ENCODE data around the gene LRFN5. TPM values are rescaled to one million over a fixed set of nuclear protein-coding genes. Genes with fewer than 3 reads are reported as not detected.

The LRFN5 gene
- total and polyA plus RNA-seq, 2 experiments from 2014 or later: 1.9 to 6.8 TPM

DNA sequence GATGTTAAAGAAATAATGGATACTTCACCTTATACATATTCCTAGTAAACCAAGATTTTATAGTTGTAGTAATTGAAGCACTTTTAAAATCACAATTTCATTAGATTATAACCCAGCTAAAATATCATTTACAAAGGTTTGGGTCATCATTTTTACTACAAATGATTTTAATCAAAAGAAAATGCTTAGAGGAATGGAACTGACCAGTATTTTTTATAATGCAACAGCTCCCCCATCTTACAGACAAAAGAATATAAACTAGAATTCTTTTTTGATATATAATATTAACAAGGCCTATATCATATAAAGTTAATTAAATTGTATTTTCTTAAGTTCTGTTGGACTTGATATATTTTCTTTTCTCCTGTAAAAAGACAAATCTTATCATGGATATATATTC is 20.4 kb upstream of the LRFN5 start (continued):
- TF ChIP-seq, protein P1, sequence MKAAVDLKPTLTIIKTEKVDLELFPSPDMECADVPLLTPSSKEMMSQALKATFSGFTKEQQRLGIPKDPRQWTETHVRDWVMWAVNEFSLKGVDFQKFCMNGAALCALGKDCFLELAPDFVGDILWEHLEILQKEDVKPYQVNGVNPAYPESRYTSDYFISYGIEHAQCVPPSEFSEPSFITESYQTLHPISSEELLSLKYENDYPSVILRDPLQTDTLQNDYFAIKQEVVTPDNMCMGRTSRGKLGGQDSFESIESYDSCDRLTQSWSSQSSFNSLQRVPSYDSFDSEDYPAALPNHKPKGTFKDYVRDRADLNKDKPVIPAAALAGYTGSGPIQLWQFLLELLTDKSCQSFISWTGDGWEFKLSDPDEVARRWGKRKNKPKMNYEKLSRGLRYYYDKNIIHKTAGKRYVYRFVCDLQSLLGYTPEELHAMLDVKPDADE (IDR thresholded peaks at IDR 0.05): no peak

DNA sequence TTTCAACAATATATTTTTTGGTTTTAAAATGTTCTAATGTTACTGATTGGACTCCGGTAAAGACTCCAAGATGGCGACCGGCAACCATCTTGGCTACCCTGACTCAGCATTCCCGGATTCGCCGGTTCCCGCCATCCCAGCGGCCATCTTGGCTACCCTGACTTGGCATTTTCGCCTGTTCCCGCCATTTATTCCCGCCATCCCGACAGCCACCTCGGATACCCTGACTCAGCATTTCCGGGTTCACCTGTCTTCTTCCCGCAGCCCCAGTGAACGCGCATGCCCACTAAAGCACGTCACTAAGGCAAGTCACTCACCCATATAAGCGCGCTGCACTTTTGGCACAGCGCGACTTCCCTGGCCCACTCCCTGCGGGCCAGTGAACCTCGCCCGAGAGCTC is 9.0 kb upstream of the LRFN5 start:
- Histone ChIP-seq H3K79me2 (replicated peaks; ENCODE audit: insufficient read depth) (peaks cover 10% of the 10 kb centered on the region), H3K4me1 (ENCODE audit: insufficient read depth) (peaks cover 27% of the 10 kb centered on the region), H3F3A (replicated peaks; ENCODE audit: low read depth) (no peaks in the 10 kb centered on the region; the same call in 1 of the 2 replicates), H2AFZ (no peak overlapping the region), H3K27ac (ENCODE audit: low read depth) (0 out of 2 replicates have a peak overlapping the region, but pooled peaks have one; percentile 68), H3K9me2 (ENCODE audit: insufficient read depth) (no peaks in the 10 kb centered on the region), H3K4me2 (no peak overlapping the region), H4K20me1 (replicated peaks; ENCODE audit: insufficient read depth) (no peaks in the 10 kb centered on the region), H3K36me3 (ENCODE audit: insufficient read depth) (no peaks in the 10 kb centered on the region), H3K4me3 (no peak overlapping the region), H3K27me3 (ENCODE audit: insufficient read depth) (peaks cover under 1% of the 10 kb centered on the region; the same call in 1 of the 2 replicates)
- ATAC-seq: peak; percentile 58
- Mint-ChIP-seq H3K4me3 (no peak overlapping the region), H3K27ac (peak overlapping the region; percentile 95; the same call in 1 of the 2 replicates), H3K4me1 (peaks cover 12% of the 10 kb centered on the region; the same call in 2 of the 3 replicates), H3K36me3 (ENCODE audit: low read depth) (peaks cover 7% of the 10 kb centered on the region; the same call in 2 of the 3 replicates), H3K9me3 (peaks cover 4% of the 10 kb centered on the region; the same call in 1 of the 3 replicates), H3K27me3 (ENCODE audit: insufficient read depth, low read depth, poor library complexity) (peaks cover 3% of the 10 kb centered on the region)
- peak; percentile 56 for DNase-seq (ENCODE audit: low spot score)
- no peak for TF ChIP-seq EZH2 (IDR thresholded peaks at IDR 0.05; ENCODE audit: low read depth, unreplicated experiment)
- TF ChIP-seq POLR2AphosphoS5 (IDR thresholded peaks at IDR 0.05; ENCODE audit: low read depth): no peak
- TF ChIP-seq, protein P2, sequence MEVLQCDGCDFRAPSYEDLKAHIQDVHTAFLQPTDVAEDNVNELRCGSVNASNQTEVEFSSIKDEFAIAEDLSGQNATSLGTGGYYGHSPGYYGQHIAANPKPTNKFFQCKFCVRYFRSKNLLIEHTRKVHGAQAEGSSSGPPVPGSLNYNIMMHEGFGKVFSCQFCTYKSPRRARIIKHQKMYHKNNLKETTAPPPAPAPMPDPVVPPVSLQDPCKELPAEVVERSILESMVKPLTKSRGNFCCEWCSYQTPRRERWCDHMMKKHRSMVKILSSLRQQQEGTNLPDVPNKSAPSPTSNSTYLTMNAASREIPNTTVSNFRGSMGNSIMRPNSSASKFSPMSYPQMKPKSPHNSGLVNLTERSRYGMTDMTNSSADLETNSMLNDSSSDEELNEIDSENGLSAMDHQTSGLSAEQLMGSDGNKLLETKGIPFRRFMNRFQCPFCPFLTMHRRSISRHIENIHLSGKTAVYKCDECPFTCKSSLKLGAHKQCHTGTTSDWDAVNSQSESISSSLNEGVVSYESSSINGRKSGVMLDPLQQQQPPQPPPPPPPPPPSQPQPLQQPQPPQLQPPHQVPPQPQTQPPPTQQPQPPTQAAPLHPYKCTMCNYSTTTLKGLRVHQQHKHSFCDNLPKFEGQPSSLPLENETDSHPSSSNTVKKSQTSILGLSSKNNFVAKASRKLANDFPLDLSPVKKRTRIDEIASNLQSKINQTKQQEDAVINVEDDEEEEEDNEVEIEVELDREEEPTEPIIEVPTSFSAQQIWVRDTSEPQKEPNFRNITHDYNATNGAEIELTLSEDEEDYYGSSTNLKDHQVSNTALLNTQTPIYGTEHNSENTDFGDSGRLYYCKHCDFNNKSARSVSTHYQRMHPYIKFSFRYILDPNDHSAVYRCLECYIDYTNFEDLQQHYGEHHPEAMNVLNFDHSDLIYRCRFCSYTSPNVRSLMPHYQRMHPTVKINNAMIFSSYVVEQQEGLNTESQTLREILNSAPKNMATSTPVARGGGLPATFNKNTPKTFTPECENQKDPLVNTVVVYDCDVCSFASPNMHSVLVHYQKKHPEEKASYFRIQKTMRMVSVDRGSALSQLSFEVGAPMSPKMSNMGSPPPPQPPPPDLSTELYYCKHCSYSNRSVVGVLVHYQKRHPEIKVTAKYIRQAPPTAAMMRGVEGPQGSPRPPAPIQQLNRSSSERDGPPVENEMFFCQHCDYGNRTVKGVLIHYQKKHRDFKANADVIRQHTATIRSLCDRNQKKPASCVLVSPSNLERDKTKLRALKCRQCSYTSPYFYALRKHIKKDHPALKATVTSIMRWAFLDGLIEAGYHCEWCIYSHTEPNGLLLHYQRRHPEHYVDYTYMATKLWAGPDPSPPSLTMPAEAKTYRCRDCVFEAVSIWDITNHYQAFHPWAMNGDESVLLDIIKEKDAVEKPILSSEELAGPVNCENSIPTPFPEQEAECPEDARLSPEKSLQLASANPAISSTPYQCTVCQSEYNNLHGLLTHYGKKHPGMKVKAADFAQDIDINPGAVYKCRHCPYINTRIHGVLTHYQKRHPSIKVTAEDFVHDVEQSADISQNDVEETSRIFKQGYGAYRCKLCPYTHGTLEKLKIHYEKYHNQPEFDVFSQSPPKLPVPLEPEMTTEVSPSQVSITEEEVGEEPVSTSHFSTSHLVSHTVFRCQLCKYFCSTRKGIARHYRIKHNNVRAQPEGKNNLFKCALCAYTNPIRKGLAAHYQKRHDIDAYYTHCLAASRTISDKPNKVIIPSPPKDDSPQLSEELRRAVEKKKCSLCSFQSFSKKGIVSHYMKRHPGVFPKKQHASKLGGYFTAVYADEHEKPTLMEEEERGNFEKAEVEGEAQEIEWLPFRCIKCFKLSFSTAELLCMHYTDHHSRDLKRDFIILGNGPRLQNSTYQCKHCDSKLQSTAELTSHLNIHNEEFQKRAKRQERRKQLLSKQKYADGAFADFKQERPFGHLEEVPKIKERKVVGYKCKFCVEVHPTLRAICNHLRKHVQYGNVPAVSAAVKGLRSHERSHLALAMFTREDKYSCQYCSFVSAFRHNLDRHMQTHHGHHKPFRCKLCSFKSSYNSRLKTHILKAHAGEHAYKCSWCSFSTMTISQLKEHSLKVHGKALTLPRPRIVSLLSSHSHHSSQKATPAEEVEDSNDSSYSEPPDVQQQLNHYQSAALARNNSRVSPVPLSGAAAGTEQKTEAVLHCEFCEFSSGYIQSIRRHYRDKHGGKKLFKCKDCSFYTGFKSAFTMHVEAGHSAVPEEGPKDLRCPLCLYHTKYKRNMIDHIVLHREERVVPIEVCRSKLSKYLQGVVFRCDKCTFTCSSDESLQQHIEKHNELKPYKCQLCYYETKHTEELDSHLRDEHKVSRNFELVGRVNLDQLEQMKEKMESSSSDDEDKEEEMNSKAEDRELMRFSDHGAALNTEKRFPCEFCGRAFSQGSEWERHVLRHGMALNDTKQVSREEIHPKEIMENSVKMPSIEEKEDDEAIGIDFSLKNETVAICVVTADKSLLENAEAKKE (CRISPR knock-in tag; IDR thresholded peaks at IDR 0.05): no peak
- TF ChIP-seq STAT1 (IDR thresholded peaks at IDR 0.05; ENCODE audit: unreplicated experiment): no peak
- no peak for TF ChIP-seq ZNF331 (CRISPR knock-in tag; IDR thresholded peaks at IDR 0.05; ENCODE audit: low read depth)
- TF ChIP-seq, protein P3, sequence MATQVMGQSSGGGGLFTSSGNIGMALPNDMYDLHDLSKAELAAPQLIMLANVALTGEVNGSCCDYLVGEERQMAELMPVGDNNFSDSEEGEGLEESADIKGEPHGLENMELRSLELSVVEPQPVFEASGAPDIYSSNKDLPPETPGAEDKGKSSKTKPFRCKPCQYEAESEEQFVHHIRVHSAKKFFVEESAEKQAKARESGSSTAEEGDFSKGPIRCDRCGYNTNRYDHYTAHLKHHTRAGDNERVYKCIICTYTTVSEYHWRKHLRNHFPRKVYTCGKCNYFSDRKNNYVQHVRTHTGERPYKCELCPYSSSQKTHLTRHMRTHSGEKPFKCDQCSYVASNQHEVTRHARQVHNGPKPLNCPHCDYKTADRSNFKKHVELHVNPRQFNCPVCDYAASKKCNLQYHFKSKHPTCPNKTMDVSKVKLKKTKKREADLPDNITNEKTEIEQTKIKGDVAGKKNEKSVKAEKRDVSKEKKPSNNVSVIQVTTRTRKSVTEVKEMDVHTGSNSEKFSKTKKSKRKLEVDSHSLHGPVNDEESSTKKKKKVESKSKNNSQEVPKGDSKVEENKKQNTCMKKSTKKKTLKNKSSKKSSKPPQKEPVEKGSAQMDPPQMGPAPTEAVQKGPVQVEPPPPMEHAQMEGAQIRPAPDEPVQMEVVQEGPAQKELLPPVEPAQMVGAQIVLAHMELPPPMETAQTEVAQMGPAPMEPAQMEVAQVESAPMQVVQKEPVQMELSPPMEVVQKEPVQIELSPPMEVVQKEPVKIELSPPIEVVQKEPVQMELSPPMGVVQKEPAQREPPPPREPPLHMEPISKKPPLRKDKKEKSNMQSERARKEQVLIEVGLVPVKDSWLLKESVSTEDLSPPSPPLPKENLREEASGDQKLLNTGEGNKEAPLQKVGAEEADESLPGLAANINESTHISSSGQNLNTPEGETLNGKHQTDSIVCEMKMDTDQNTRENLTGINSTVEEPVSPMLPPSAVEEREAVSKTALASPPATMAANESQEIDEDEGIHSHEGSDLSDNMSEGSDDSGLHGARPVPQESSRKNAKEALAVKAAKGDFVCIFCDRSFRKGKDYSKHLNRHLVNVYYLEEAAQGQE (IDR thresholded peaks at IDR 0.05; ENCODE audit: unreplicated experiment): no peak
- TF ChIP-seq, protein P1 (IDR thresholded peaks at IDR 0.05): no peak
- no peak for TF ChIP-seq CREB1 (CRISPR knock-in tag; IDR thresholded peaks at IDR 0.05; ENCODE audit: low read depth)
- no peak for TF ChIP-seq JUNB (IDR thresholded peaks at IDR 0.05; ENCODE audit: unreplicated experiment)
- no peak for TF ChIP-seq EZH2phosphoT487 (IDR thresholded peaks at IDR 0.05; ENCODE audit: unreplicated experiment)
- TF ChIP-seq NANOG (IDR thresholded peaks at IDR 0.05; ENCODE audit: borderline replicate concordance): no peak

All from GM23338 (cell line).